GM12872 (cell line): ENCODE data around the gene HCLS1.

Source experiments
- CTCF ChIP-seq: IDR thresholded peaks from 3 replicates; pipeline ENCODE4 v1.5.1; 2011; ENCODE audit warnings: low read depth, mild to moderate bottlenecking, low read length, moderate library complexity; ENCODE audit not compliant: insufficient read depth

Gene HCLS1

GRCh38 chr3:121651684-121652083 lies 9.0 kb downstream of the HCLS1 start:
- TF ChIP-seq CTCF, result no peak

GRCh38 chr3:121649645-121650044 lies 11.1 kb downstream of the HCLS1 start:
- TF ChIP-seq CTCF, result no peak

GRCh38 chr3:121648219-121648958 lies 12.3 kb downstream of the HCLS1 start:
- TF ChIP-seq CTCF, result no peak

GRCh38 chr3:121645054-121645453 lies 15.6 kb downstream of the HCLS1 start:
- no peak for TF ChIP-seq CTCF

GRCh38 chr3:121642601-121643314 lies 17.9 kb downstream of the HCLS1 start:
- TF ChIP-seq CTCF, result no peak

- TF ChIP-seq CTCF, result no peak
Measured at GRCh38 chr3:121641127-121641526, 19.6 kb downstream of the HCLS1 start.

- no peak for TF ChIP-seq CTCF
Measured at GRCh38 chr3:121637922-121638321, 22.8 kb downstream of the HCLS1 start.
